ENCODE measurements around the gene DOCK2.
"Not testable (repeated sequence)": the region's sequence is repeated elsewhere in the genome, so short reads cannot be mapped to it uniquely, and the experiment has no call there.

DNA sequence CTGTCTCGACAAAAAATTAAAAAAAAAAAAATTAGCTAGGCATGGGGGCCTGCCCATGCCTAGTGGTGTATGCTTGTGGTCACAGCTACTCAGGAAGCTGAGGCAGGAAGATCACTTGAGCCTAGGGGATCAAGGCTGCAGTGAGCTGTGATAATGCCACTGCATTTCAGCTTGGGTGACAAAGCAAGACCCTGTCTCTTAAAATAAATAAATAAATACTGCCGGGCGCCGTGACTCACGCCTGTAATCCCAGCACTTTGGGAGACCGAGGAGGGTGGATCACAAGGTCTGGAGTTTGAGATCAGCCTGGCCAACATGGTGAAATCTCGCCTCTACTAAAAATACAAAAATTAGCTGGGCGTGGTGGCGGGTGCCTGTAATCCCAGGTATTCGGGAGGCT is 115.5 kb downstream of the DOCK2 start:
- TF ChIP-seq EZH2 (IDR thresholded peaks at IDR 0.05; ENCODE audit: insufficient read depth, poor library complexity, severe bottlenecking); EZH2phosphoT487 (IDR thresholded peaks at IDR 0.05; ENCODE audit: insufficient read depth, low read depth): not testable (repeated sequence)
